Hindlimb muscle (tissue), 1 donor: ENCODE data around the gene CCDC200. TPM values are rescaled to one million over a fixed set of nuclear protein-coding genes. Genes with fewer than 3 reads are reported as not detected.
"Not testable (repeated sequence)": the region's sequence is repeated elsewhere in the genome, so short reads cannot be mapped to it uniquely, and the experiment has no call there.

ENCODE experiments used
- DNase-seq: peaks from one replicate; pipeline ENCODE4 v3.0.0-alpha.2; 2013
- polyA plus RNA-seq: library from polyadenylated mRNA; unstranded; fragments of 120-200 nt; gene quantifications from one replicate; pipeline ENCODE4 v1.2.1, GENCODE V29; 2013; ENCODE audit not compliant: insufficient read length

CCDC200 gene
- polyA plus RNA-seq, 1 donor, result 11.2 TPM

DNA sequence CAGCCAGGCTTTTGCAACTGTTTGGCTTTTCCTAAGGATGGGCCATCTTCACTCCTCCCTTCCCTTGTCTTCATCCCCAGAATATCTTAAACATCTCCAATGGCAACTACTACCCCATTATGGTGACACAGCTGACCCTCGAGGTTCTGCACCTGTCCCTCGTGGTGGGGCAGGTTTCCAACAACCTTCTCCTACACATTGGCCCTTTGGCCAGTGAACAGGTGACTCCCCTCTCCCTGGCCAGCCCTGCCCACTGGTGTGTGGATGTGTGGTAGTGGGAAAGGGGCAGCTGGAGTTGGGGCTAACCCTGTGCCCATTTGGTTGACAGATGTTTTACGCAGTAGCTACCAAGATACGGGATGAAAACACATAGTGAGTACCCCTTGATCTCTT lies 12.1 kb downstream of the CCDC200 start:
- no peak for DNase-seq

DNA sequence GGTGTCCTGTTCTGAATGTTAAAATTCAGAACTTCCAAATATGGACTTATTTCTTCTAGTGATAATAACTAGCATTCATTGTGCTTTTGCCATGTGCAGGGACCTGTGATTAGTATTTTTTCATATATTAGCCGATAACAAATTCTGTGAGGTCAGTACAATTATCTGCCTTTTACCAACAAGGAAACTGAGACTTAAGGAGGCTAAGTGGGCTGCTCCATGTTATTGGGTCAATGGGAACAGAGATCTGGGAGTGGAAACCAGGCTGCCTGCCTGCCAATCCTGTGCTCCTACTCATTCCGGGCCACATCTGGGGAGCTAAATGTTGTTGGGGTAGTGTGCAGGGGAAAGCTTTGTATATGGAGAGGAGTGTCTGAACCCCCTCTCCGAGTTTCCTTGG lies 13.1 kb downstream of the CCDC200 start:
- DNase-seq, result no peak

DNA sequence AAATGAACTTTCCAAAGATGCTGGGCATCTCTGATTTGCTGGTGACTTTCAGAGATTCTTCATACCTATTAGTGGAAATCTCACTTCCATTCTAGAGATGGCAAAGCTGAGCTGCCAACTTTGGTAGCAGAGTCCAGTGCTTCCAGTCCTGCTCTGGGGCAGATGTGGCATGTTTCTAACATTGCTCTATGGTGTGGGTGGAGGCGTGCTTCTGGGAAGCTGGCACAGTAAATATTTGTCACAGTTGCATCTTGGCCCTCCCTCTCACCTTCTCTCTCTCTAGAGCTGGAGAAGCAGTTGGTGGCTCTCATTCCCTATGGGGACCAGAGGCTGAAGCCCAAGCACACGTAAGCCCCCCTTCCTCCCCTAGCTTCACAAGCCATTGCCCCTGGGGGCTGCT lies 14.9 kb downstream of the CCDC200 start:
- no peak for DNase-seq

DNA sequence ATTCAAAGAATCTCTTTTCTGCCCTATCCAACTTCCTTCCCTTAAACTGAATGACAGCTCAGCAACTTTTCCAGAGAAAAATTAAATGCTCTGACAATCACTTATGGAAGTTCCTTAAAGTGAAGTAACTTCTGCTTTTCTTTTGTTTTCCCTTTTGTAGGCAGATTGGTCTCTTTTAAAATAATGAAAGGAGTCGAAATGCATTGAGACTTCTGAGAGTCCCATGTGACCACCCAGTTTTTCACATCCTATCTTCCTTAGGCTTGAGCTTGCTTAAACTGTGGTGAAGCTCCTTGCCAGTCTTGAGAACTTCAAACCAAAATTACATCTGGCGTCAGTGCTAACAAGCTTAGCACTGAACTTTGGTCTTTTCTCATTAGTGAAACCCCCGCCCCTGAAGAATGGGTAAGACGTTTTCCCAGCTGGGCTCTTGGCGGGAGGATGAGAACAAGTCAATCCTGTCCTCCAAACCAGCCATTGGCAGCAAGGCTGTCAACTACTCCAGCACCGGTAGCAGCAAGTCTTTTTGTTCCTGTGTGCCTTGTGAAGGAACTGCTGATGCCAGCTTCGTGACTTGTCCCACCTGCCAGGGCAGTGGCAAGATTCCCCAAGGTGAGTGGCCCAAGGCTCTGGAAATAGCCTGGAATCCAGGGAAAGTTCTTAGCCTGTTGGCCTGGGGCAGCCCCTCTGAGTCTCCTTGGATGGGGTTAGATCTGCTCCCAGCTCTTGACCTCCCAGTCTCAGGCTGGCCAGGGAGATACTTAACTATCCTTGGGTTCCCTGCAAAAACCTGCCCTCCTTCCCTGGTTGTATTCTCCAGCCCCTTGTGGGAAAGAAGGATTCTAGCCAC lies 15.6 kb downstream of the CCDC200 start:
- no peak for DNase-seq

DNA sequence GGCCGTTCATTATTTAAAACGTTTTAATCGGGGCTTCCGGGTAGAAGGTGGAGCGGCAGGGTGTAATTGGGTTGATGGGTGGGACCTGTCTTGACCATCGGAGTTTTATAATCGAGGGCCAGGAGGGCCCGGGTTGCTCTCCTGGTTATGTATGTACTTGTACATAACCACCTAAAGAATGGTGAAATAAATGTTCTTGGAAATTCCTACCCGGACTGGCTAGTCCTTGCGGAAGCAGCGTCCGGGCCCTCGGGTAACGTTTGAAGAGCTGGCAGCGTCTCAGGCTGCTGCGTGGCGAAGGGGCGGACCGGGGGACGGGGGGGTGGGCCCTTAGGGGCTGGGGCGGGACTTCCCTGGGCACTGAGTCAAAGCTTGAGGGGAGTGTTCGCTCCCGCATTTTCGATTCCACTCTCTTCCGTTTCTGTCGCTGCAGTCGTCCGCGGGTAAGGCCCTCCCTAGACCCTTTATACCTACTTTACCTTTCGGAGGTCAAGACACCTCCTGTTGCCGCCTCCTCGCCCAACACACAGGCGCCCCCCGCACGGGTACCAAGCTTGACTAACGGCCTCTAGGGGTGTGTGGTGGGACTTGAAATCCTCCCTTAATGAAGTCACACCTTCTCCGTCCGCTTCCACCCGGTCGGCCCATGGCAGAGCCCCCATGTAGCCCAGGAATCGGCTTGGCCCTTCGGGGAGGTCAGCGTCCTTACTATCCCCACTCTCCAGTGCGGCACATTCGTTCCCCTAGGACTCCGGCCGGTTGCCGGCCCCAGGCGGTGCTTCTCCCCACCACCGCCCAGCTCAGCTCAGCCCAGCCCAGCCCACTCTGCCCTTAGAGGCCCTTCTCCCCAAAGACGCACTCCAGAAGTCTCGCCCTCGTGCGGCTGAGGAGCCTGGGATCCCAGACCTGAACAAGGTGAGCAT lies 16.7 kb downstream of the CCDC200 start, which contains the start of gene TMEM106A:
Gene TMEM106A, plus strand, starts transcription at position 396 of the 923 bp plus-strand sequence. CDS start 1,167 bp downstream, outside the sequence.
- DNase-seq, result peak; percentile 91

DNA sequence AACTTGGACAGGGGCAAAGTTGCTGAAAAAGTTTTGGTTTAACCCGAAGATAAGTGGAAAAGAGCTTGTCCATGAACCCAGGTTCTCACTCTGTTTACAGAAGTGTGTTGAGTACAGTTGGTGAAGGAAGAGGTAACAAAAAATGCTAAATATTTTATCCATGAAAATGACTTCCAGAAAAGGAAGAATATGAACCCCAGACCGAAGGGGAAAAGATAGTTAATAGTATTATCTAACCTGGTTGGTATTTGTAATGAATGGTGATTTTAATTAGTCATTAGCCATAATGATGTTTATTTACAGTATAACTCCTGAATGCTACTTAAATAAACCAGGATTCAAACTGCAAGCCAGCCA lies 17.3 kb downstream of the CCDC200 start:
- DNase-seq, result no peak

DNA sequence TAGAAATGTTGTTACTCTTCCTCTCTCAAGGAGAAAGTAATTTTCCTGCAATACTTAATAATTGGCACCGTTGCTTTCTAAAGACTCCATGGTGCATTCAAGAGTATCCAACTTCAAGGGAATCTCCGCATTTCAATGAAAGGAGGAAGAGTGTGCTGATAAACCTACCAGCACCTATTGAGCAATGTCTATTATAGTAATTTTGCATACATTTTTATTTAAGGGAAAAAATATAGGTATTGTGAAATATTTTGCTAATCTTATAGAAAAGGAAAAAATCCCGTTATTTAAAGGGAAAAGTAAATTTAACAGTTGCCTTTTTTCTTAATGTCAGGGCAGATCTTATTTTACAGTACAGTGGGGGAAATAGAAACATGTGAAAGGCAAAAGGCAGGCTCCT lies 17.8 kb downstream of the CCDC200 start:
- no peak for DNase-seq

DNA sequence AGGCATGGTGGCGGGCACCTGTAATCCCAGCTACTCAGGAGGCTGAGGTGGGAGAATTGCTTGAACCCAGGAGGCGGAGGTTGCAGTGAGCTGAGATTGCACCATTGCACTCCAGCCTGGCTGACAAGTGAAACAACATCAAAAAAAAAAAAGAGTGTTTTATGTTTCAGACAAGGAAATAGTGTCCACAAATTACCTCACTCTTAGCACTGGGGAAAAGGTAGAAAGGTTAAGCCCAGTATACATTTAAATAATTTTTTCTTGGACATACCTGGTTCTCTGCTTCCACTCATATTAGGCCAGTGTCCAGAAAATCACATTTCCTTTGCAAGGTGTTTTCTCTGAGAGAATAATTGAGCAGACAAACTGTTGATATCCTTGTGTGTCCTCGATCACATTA lies 25.4 kb downstream of the CCDC200 start:
- not testable (repeated sequence) for DNase-seq

DNA sequence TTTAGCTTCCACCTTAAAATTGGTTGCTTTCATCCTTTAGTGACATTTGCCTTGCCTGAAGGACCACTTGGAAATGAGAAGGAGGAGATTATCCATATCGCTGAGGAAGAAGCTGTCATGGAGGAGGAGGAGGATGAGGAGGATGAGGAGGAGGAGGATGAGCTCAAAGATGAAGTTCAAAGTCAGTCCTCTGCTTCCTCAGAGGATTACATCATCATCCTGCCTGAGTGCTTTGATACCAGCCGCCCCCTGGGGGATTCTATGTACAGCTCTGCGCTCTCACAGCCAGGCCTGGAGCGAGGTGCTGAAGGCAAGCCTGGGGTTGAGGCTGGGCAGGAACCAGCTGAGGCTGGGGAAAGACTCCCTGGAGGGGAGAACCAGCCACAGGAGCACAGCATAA lies 28.3 kb downstream of the CCDC200 start:
- no peak for DNase-seq

DNA sequence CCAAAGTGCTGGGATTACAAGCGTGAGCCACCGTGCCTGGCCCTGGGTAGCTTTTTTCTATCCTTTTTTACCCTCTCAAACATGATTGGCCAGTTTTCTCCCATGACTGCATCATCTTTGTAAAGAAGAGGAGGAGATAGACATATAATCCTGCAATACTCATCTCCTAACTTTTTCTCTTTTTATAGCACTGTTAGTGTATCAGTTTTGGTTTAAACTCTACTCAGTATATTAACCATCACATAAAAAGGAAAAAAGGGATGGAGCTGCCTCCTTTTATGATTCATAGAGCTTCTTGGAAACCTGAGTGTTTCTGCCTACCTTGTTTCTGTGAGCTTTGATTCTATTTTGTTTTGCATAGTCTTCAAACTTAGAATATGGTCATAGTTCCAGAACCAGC lies 28.8 kb downstream of the CCDC200 start:
- no peak for DNase-seq

DNA sequence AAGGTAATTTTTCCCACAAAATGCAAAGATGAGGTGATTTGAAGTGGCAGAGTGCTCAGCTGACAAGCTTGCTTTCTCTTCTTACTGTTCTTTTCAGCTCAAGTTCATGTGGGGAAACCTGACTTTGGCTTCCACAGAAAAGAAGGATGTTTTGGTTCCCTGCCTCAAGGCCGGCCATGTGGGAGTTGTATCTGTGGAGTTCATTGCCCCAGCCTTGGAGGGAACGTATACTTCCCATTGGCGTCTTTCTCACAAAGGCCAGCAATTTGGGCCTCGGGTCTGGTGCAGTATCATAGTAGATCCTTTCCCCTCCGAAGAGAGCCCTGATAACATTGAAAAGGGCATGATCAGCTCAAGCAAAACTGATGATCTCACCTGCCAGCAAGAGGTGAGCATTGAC lies 35.2 kb downstream of the CCDC200 start:
- no peak for DNase-seq

DNA sequence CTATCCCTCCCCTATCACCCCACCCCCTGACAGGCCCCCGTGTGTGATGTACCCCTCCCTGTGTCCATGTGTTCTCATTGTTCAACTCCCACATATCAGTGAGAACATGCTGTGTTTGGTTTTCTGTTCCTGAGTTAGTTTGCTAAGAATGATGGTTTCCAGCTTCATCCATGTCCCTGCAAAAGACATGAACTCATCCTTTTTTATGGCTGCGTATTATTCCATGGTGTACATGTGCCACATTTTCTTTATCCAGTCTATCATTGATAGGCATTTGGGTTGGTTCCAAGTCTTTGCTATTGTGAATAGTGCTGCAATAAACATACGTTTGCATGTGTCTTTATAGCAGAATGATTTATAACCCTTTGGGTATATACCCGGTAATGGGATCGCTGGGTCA lies 41.8 kb downstream of the CCDC200 start:
- not testable (repeated sequence) for DNase-seq

DNA sequence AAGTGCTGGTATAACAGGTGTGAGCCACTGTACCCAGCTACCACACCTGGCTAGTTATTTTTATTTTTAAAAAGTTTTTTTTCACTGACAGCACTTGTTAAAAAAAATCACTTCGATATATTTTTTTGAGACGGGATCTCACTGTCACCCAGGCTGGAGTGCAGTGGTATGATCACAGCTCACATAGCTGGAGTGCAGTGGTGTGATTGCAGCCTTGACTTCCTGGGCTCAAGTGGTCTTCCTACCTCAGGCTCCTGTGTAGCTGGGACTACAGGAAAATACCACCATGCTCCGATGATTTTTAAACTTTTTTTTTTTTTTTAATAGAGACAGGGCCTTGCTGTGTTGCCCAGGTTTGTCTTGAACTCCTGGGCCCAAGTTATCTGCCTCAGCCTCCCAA lies 44.5 kb downstream of the CCDC200 start:
- DNase-seq, result no peak

DNA sequence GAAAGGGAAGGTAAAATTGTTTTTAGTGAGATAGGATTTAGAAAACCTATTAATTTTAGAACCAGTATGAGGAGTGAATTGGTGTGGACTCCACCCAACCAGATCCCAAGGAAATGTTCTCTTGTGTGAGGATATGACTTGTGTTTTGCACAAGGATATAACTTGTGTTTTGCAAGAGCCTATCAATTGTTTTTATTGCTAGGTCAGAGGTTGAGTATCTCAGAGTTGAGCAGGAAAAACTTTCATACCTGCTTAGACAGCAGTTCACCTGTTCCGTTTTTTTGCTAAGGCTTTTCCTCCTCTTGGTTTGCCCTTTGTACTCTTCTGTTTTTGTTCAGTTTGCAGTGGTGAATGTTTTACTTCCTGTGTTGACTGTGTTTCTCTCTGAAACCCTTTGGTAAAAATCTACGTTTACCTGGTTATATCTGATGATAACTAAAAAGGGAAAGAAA lies 52.3 kb downstream of the CCDC200 start:
- no peak for DNase-seq

DNA sequence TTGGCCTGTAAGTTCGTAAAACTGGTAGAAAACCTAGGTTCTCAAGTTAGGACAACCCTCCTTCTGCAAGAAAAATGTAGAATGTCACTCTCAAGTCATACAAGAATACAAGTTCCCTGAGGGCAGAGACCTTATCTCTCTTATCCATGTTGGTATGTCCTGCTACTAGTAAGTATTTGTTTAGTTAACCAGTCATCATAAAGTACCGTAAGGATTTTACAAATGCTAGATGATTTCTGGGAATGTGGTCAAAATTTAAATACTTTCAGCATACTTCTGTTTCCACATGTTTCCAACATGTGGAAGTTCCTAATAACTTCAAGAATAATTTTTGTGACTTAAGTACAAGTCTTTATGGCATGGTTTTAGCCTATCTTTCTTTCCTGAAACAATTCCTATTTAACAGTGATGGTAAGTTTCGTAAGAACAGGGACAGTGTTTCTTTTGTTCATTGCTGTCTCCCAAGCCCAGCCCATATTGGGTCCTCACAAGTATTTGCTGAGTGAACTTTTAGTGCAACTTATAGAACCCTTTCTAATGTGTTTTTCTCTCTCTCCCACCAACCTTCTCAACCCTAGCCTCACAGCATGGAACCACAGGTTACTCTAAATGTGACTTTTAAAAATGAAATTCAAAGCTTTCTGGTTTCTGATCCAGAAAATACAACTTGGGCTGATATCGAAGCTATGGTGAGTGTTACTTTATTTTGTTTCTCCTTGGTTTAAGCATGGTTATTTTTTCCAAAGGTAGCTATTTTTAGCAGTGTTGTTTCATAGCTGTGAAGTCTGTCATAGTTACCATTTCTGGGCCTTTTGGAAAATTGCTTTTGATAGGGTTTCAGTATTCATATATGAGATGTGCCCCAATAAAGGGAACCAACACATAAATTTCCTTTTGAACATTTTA lies 53.0 kb downstream of the CCDC200 start:
- DNase-seq, result no peak

DNA sequence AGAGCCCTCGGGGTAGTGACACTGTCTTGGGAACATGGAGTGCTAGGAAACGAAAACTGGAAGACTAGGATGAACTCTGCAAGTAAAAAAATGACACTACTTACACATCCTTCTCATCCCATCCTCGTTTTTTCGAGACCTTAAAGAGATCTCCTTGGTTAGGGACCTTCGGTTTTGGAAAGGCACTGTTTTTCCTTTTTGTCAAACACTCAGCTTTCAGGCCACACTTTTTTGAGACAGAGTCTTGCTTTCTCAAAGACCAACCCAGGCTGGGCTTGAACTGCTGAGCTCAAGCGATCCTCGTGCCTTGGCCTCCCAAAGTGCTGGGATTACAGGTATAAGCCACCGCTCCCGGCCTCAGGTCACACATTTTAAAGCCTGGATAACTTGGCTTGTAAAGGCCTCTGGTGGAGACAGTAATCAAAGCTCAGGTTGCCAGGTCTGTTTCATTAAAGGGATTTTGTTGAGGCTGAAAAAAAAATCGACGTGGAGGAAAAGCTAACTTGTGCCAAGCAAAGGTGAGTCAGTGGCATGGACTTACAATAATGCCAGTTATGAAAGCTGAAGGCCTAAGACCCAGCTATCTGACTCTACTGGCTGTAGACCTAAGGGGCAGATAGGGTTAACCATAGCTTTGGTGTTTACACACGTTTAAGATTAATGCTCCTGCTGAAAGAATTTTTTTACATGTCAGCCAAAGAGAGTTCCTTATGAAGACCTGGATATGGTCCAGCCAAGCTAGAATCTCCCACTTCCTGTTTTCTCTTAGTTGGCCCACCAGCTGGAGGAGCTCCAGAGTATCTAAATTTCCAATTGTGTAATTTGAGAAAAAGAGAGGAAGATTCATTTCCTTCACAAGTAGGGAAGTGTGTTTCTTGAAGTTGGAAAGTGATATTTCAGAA lies 56.6 kb downstream of the CCDC200 start:
- peak; percentile 71 for DNase-seq

Other genes with a start within 250 kb of the CCDC200 start
- gene PTGES3L, start 248.5 kb downstream of the CCDC200 start, polyA plus RNA-seq, result 69.1 TPM
- 9.6 TPM for gene RUNDC1, start 248.1 kb downstream of the CCDC200 start, polyA plus RNA-seq
- 2,367 TPM for gene RPL27, start 230.2 kb downstream of the CCDC200 start, polyA plus RNA-seq
- 7.2 TPM for gene IFI35, start 221.8 kb downstream of the CCDC200 start, polyA plus RNA-seq
- gene VAT1, start 206.2 kb downstream of the CCDC200 start, polyA plus RNA-seq, result 68.5 TPM
- 0.45 TPM for gene RND2, start 203.4 kb downstream of the CCDC200 start, polyA plus RNA-seq
- 9.6 TPM for gene BRCA1, start 103.3 kb downstream of the CCDC200 start, polyA plus RNA-seq
- 59.3 TPM for gene NBR1, start 57.4 kb downstream of the CCDC200 start, polyA plus RNA-seq
- gene TMEM106A, start 16.7 kb downstream of the CCDC200 start, polyA plus RNA-seq, result 9.5 TPM
- 2.1 TPM for gene RNU2-1, start 5.4 kb upstream of the CCDC200 start, polyA plus RNA-seq
- 10.7 TPM for gene ARL4D, start 170.4 kb upstream of the CCDC200 start, polyA plus RNA-seq